ENCODE measurements around the gene LGALS12.

- TF ChIP-seq GATAD2A (CRISPR knock-in tag; IDR thresholded peaks at IDR 0.05) (no peak), CTCF (CRISPR knock-in tag; IDR thresholded peaks at IDR 0.05) (no peak), MLLT10 (CRISPR knock-in tag; IDR thresholded peaks at IDR 0.05) (no peak), NFIC (IDR thresholded peaks at IDR 0.05; ENCODE audit: low read length) (no peak), ZNF10 (CRISPR knock-in tag; IDR thresholded peaks at IDR 0.05; ENCODE audit: borderline replicate concordance, low read depth) (no peak), FOSL1 (CRISPR knock-in tag; IDR thresholded peaks at IDR 0.05; ENCODE audit: borderline replicate concordance) (no peak), EP300 (IDR thresholded peaks at IDR 0.05; ENCODE audit: low read depth in 2 of 2, low read length in 2 of 2) (no peak), EP300 (CRISPR knock-in tag; IDR thresholded peaks at IDR 0.05; ENCODE audit: borderline replicate concordance) (no peak), CSRNP1 (CRISPR knock-in tag; IDR thresholded peaks at IDR 0.05) (no peak), FOXJ3 (CRISPR knock-in tag; IDR thresholded peaks at IDR 0.05; ENCODE audit: borderline replicate concordance) (no peak), PHF8 (CRISPR knock-in tag; IDR thresholded peaks at IDR 0.05) (no peak), IRF1 (CRISPR knock-in tag; IDR thresholded peaks at IDR 0.05; ENCODE audit: low read depth) (no peak), MAFF (IDR thresholded peaks at IDR 0.05; ENCODE audit: low read depth, low read length) (no peak), CEBPG (CRISPR knock-in tag; IDR thresholded peaks at IDR 0.05) (no peak), SP2 (CRISPR knock-in tag; IDR thresholded peaks at IDR 0.05) (no peak)
Measured at GRCh38 chr11:63488789-63489188, 17.1 kb upstream of the LGALS12 start.
